GM18505 (cell line): Measurements from ENCODE around the gene GABARAPL1.
"Not testable (repeated sequence)": the region's sequence is repeated elsewhere in the genome, so short reads cannot be mapped to it uniquely, and the experiment has no call there.

Experiments
- ATAC-seq: cut with Tn5 transposase; IDR thresholded peaks from one replicate; pipeline ENCODE4 v1.9.1; 2021; ENCODE audit not compliant: unreplicated experiment
- POLR2A ChIP-seq: IDR thresholded peaks from 4 replicates; pipeline ENCODE4 v1.6.1; 2011; ENCODE audit warnings: borderline replicate concordance; ENCODE audit not compliant: insufficient read depth, insufficient read length; ENCODE audit errors: extremely low read depth

GABARAPL1 gene

DNA sequence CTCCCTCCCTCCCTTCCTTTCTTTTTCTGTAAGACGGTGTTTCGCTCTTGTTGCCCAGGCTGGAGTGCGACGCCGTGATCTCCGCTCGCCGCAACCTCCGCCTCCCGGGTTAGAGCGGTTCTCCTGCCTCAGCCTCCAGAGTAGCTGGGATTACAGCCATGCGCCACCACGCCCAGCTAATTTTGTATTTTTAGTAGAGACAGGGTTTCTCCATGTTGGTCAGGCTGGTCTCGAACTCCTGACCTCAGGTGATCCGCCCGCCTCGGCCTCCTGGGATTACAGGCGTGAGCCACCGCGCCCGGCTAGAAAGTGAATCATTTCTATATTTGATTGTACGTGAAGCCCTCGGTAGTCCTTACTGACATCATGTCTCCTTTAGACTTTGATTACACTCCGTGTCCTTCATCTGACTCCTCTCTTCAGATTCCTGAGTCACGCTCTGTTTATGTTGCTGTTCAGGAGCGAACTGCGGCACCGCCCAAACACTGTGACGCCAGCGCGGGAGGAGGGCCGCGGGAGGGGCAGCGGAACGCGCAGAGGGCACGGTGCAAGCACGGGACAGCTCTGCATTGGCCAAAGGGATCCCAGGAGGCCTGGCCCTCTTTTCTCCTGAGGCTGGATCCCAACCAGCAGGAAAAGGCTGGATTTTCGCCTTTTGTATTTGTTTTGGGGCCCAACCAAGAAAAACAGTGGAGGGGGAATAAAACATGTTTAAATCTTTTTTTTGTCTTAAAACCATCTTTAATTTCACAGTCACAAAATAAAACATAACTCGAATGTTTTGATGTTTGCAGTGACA lies 538 bp upstream of the GABARAPL1 start:
- ATAC-seq: no peak
- TF ChIP-seq POLR2A: no peak

- ATAC-seq: peak; percentile 42
- TF ChIP-seq POLR2A: peak; percentile 46
These were observed 775 bp downstream of the GABARAPL1 start for GRCh38 chr12:10213168-10214135.

DNA sequence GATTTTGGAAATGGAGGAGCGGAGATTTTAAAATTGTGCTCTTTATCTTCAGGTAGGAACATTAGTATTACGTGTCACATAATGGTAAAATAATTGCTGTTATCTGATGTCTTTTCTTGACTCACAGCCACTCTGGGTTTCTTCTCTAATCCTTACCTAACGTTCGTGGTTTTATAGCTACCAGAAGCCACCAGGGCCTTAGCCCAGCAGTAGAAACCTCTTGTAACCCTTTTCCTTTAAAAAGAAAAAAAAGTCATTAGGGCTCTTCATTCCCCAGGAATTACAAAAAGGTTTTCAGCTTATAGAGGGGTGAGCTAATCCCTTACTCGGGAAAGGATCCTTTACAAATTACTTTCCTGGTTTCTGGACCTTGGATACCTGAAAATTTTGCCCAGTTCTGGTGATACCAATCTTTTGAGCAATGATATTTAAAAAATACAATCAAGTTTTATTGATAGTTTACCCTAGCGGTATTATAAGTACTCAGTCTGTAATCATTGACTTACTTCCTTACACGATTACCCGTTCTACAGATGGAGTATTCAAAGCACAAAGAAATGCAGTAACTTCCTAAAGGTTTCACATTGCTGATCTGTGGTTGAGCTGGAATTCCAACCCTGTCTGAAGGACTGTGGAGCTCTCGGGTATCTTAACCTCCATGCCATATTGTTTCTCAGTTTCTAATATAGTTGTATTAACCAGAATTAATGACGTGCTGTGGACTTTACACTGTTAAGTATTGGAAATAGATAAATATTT lies 1.6 kb downstream of the GABARAPL1 start:
- ATAC-seq: no peak
- no peak for TF ChIP-seq POLR2A

DNA sequence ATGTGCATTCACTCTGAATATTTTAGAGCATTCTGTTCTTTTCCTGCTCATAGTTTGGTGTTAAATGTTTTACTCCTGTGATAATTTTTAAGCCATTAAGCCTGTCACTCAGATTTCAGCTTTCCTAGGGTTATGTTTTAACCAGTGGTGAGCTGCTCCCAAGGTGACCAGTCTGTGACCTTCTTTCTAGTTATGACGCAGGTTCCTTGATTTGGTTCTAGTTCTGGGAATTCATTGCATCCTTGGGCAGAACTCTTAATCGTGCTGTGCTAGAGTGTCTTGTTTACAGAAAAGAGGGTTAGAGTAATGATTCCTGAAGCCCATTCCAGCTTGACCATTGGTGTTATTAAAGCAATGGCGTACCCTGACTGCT lies 2.2 kb downstream of the GABARAPL1 start:
- no peak for TF ChIP-seq POLR2A
- ATAC-seq: no peak

DNA sequence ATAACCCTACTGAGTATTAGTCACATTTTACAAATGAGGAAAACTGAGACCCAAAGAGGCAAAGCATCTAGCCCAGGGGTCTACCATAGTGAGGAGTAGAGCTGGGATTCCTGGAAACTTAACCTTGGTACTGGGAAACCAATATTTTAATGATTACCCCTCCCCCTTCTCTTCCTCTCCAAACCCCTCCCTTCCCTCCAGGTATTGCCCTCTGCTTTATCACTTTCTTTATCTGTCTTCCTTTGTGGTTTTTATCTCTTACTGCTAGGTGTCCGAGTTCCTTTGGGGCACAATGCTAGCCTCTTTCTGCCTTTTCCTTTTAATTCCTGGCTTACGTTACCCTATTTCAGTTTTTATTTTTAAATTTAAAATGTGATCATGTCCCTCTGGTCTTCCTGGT lies 2.8 kb downstream of the GABARAPL1 start:
- ATAC-seq: no peak
- no peak for TF ChIP-seq POLR2A

- not testable (repeated sequence) for ATAC-seq
These were observed 3.3 kb downstream of the GABARAPL1 start for GRCh38 chr12:10215946-10216345.

GRCh38 chr12:10218021-10218420 lies 5.3 kb downstream of the GABARAPL1 start:
- no peak for TF ChIP-seq POLR2A
- no peak for ATAC-seq

DNA sequence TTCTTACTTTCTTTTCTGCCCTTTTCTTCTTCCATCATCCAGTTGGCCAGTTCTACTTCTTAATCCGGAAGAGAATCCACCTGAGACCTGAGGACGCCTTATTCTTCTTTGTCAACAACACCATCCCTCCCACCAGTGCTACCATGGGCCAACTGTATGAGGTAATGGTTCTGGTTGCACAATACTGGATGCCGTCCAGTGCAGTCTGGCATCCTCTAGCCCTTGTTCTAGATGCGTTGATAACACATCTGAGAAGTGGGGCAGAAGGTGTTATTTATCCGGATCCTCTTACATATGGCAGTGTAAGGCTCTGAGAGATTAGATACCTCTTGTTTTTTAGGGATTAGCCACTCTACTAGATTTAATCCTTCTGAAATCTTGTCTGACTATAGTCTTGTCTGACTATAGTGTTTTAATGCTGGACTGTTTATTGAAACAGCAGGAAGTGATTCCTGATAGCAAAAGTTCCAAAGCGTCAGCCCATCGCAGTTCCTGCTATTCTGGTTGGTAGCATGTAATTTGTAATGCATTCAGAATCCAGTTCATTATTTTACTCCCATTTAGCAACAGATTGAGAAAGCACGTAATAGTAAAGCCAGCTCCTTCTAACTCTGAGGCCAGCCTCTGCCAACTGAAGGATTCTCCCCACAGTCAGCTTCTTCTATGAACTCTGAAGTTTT lies 7.9 kb downstream of the GABARAPL1 start:
- ATAC-seq: no peak
- TF ChIP-seq POLR2A: no peak

DNA sequence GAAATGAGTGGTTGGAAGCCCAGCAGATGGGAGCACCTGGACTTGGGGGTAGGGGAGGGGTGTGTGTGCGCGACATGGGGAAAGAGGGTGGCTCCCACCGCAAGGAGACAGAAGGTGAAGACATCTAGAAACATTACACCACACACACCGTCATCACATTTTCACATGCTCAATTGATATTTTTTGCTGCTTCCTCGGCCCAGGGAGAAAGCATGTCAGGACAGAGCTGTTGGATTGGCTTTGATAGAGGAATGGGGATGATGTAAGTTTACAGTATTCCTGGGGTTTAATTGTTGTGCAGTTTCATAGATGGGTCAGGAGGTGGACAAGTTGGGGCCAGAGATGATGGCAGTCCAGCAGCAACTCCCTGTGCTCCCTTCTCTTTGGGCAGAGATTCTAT lies 9.2 kb downstream of the GABARAPL1 start:
- TF ChIP-seq POLR2A: no peak
- ATAC-seq: no peak

DNA sequence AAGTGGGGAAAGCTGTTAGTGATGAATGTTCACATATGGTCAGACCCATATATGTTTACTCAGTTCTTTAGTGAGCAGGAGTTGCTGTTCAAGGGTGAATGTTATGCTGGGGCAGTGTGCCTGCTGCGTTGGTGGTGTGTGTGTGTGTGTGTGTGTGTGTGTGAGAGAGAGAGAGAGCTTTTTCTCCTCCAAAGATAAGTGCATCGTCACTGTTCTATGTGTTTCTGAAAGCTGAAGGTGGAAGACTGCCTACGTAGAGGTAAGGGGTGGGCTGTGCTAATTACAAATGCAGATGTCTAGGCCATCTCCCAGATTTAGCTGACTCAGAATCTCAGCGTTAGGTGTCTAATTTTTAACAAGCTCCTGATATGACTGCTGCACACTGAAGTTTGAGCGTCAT lies 10.5 kb downstream of the GABARAPL1 start:
- ATAC-seq: no peak
- TF ChIP-seq POLR2A: no peak

- ATAC-seq: not testable (repeated sequence)
These were observed 12.7 kb downstream of the GABARAPL1 start for GRCh38 chr12:10225426-10225825.

DNA sequence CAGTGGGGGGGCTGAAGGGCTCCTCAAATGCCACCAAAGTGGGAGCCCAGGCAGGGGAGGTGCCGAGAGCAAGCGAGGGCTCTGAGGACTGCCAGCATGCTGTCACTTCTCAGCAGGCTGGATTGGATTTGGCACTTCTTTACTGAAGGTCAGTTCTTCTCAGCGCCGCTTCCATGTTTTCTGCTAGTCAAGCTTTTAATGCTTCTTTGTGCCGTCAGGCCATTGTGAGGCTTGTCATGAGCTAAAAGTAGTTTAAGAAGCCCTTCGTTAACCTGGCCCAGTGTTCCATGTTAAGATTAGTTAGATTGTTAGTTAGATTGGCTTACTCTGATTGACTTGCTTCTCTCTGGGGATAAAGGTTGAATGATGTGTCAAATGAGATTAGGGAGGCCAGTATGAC lies 13.4 kb downstream of the GABARAPL1 start:
- no peak for ATAC-seq
- TF ChIP-seq POLR2A: no peak

DNA sequence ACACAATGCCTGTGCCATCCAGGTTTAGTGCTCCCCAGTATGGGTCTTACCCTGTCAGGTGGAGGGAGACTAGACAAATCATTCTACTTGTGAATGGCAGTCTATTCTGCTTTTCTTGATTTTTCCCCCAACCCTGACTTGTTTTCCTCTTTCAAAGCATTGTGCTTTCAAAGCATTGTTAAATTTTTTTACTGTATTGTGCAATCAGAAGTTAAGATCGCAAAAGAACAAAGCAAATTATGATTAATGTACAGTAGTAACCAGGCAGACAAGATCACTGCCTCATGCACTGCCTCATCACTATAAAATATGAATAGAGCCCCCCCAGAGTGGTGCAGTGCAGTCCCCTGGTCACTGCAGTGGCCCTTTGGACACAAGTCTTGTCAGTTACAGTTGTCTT lies 14.1 kb downstream of the GABARAPL1 start:
- ATAC-seq: no peak
- TF ChIP-seq POLR2A: no peak
